ENCODE measurements around the gene HELZ2. TPM values are rescaled to one million over a fixed set of nuclear protein-coding genes. Genes with fewer than 3 reads are reported as not detected.
A peak's percentile ranks its signal among the peaks of the same experiment; 100 is the strongest.

HELZ2 gene
- total RNA-seq, 1 experiment from 2014 or later = 27.5 TPM

GRCh38 chr20:63612276-63612931, 38.4 kb upstream of the HELZ2 start:
- Mint-ChIP-seq H3K36me3 (peaks cover 30% of the 10 kb centered on the region), H3K27me3 (ENCODE audit: low read depth) (no peaks in the 10 kb centered on the region; the same call in 1 of the 2 replicates), H3K4me3 (no peak overlapping the region), H3K4me1 (no peaks in the 10 kb centered on the region), H3K27ac (peak overlapping the region; percentile 49; the same call in 1 of the 2 replicates), H3K9me3 (peaks cover 14% of the 10 kb centered on the region)
- ChIA-PET CTCF (interaction anchor here (1.2 kb wide), 1 partner anchor 29 kb away, joined by 3 read pairs; no protein-coding TSS in a partner anchor), POLR2A (no interaction called here)
- DNase-seq (ENCODE audit: low spot score) (no peak), ATAC-seq (no peak)
- no peak for TF ChIP-seq TEAD4 (CRISPR knock-in tag; IDR thresholded peaks at IDR 0.05)
- TF ChIP-seq ELF4 (CRISPR knock-in tag; IDR thresholded peaks at IDR 0.05; ENCODE audit: low read depth) = no peak
- TF ChIP-seq GTF2I (CRISPR knock-in tag; conservative IDR thresholded peaks at IDR 0.05) = no peak
- TF ChIP-seq HMGXB4 (CRISPR knock-in tag; IDR thresholded peaks at IDR 0.05) = no peak
- no peak for TF ChIP-seq ATF6 (CRISPR knock-in tag; IDR thresholded peaks at IDR 0.05)
- TF ChIP-seq CREM (CRISPR knock-in tag; IDR thresholded peaks at IDR 0.05) = no peak
- no peak for TF ChIP-seq ATF3 (CRISPR knock-in tag; conservative IDR thresholded peaks at IDR 0.05)

- Mint-ChIP-seq H3K4me3 (no peak overlapping the region), H3K9me3 (peaks cover 14% of the 10 kb centered on the region), H3K27me3 (ENCODE audit: low read depth) (no peaks in the 10 kb centered on the region; the same call in 1 of the 2 replicates), H3K4me1 (no peaks in the 10 kb centered on the region), H3K36me3 (peaks cover 23% of the 10 kb centered on the region), H3K27ac (no peak overlapping the region)
- no peak for DNase-seq (ENCODE audit: low spot score)
- POLR2A ChIA-PET = no interaction called here
- ATAC-seq = no peak
- CTCF ChIA-PET = interaction anchor here (1.3 kb wide), 1 partner anchor 10 kb away, joined by 5 read pairs; no protein-coding TSS in a partner anchor
- no peak for TF ChIP-seq ZNF532 (CRISPR knock-in tag; IDR thresholded peaks at IDR 0.05; ENCODE audit: borderline replicate concordance)
- no peak for TF ChIP-seq ATF6 (CRISPR knock-in tag; IDR thresholded peaks at IDR 0.05)
- no peak for TF ChIP-seq ARID4B (CRISPR knock-in tag; IDR thresholded peaks at IDR 0.05; ENCODE audit: borderline replicate concordance)
- no peak for TF ChIP-seq USF1 (CRISPR knock-in tag; IDR thresholded peaks at IDR 0.05)
- no peak for TF ChIP-seq ZNF138 (CRISPR knock-in tag; conservative IDR thresholded peaks at IDR 0.05)
- TF ChIP-seq ESRRA (CRISPR knock-in tag; IDR thresholded peaks at IDR 0.05; ENCODE audit: borderline replicate concordance) = no peak
- no peak for TF ChIP-seq ZNF232 (CRISPR knock-in tag; IDR thresholded peaks at IDR 0.05)
- TF ChIP-seq IRF2 (CRISPR knock-in tag; IDR thresholded peaks at IDR 0.05; ENCODE audit: borderline replicate concordance, low read depth) = no peak
- TF ChIP-seq ZNF121 (CRISPR knock-in tag; IDR thresholded peaks at IDR 0.05) = no peak
- no peak for TF ChIP-seq ZNF671 (CRISPR knock-in tag; IDR thresholded peaks at IDR 0.05)
- no peak for TF ChIP-seq IRF1 (CRISPR knock-in tag; IDR thresholded peaks at IDR 0.05)
These were observed 37.6 kb upstream of the HELZ2 start for GRCh38 chr20:63611646-63612045.
